GM23338 (cell line): ENCODE measurements around the gene RPL37. TPM values are rescaled to one million over a fixed set of nuclear protein-coding genes. Genes with fewer than 3 reads are reported as not detected.
"Not testable (repeated sequence)": the region's sequence is repeated elsewhere in the genome, so short reads cannot be mapped to it uniquely, and the experiment has no call there.

Source experiments
- ATAC-seq: fragments of 200-7000 bp; cut with Tn5 transposase; 3 replicates; pipeline ENCODE4 v1.9.1; 2020
- DNase-seq: peaks from one replicate; pipeline ENCODE4 v3.0.0-alpha.2; 2015; ENCODE audit warnings: low spot score
- H2AFZ ChIP-seq: fragments of 200-600 bp; sonication (generic); 2 replicates; pipeline ENCODE4 v1.8.0; 2016; ENCODE audit warnings: antibody characterized with exemption, mild to moderate bottlenecking, moderate library complexity
- H3F3A ChIP-seq: fragments of 200-600 bp; sonication (generic); replicated peaks from 2 replicates; pipeline ENCODE4 v1.8.0; 2017; ENCODE audit warnings: antibody characterized with exemption, mixed run types, low read depth
- H3K27ac ChIP-seq: fragments of 200-600 bp; sonication (generic); 2 replicates; pipeline ENCODE4 v1.6.1; 2016; ENCODE audit warnings: low read depth
- H3K27me3 ChIP-seq: fragments of 200-600 bp; sonication (generic); 2 replicates; pipeline ENCODE4 v1.8.0; 2016; ENCODE audit warnings: mild to moderate bottlenecking, mixed run types, moderate library complexity; ENCODE audit not compliant: insufficient read depth
- H3K36me3 ChIP-seq: fragments of 200-600 bp; sonication (generic); 2 replicates; pipeline ENCODE4 v1.8.0; 2016; ENCODE audit warnings: mild to moderate bottlenecking; ENCODE audit not compliant: insufficient read depth
- H3K4me1 ChIP-seq: fragments of 200-600 bp; sonication (generic); 2 replicates; pipeline ENCODE4 v1.8.0; 2016; ENCODE audit warnings: mild to moderate bottlenecking, moderate library complexity; ENCODE audit not compliant: insufficient read depth
- H3K4me2 ChIP-seq: fragments of 200-600 bp; sonication (generic); 2 replicates; pipeline ENCODE4 v1.7.1; 2017; ENCODE audit warnings: mixed run types
- H3K4me3 ChIP-seq: fragments of 200-600 bp; sonication (generic); 2 replicates; pipeline ENCODE4 v1.6.1; 2016; ENCODE audit warnings: mixed run types
- H3K79me2 ChIP-seq: fragments of 200-600 bp; sonication (generic); replicated peaks from 2 replicates; pipeline ENCODE4 v1.8.0; 2017; ENCODE audit warnings: mild to moderate bottlenecking; ENCODE audit not compliant: insufficient read depth
- H3K9me2 ChIP-seq: fragments of 200-600 bp; sonication (generic); 2 replicates; pipeline ENCODE4 v1.8.0; 2017; ENCODE audit not compliant: insufficient read depth
- H4K20me1 ChIP-seq: fragments of 200-600 bp; sonication (generic); replicated peaks from 2 replicates; pipeline ENCODE4 v1.8.0; 2017; ENCODE audit warnings: mild to moderate bottlenecking; ENCODE audit not compliant: insufficient read depth
- H3K27ac Mint-ChIP-seq: 2 replicates; pipeline ENCODE4 v1.8.0; 2020; ENCODE audit warnings: inconsistent platforms, mild to moderate bottlenecking, moderate library complexity, mixed read lengths
- H3K27me3 Mint-ChIP-seq: 3 replicates; pipeline ENCODE4 v1.8.0; 2022; ENCODE audit warnings: low read depth, mild to moderate bottlenecking, moderate library complexity, mixed read lengths, inconsistent platforms; ENCODE audit not compliant: insufficient read depth, poor library complexity
- H3K36me3 Mint-ChIP-seq: 3 replicates; pipeline ENCODE4 v1.8.0; 2021; ENCODE audit warnings: low read depth, mild to moderate bottlenecking, inconsistent platforms, moderate library complexity, mixed read lengths
- H3K4me1 Mint-ChIP-seq: 3 replicates; pipeline ENCODE4 v1.8.0; 2020; ENCODE audit warnings: mild to moderate bottlenecking, inconsistent platforms, mixed read lengths
- H3K4me3 Mint-ChIP-seq: 3 replicates; pipeline ENCODE4 v1.8.0; 2021; ENCODE audit warnings: moderate library complexity, mild to moderate bottlenecking, inconsistent platforms, mixed read lengths
- H3K9me3 Mint-ChIP-seq: 3 replicates; pipeline ENCODE4 v1.8.0; 2020; ENCODE audit warnings: moderate library complexity, mild to moderate bottlenecking, inconsistent platforms, mixed read lengths
- EZH2phosphoT487 ChIP-seq: fragments of 200-600 bp; sonication (generic); IDR thresholded peaks from one replicate; pipeline ENCODE4 v1.8.1; 2018; ENCODE audit warnings: antibody characterized with exemption; ENCODE audit not compliant: unreplicated experiment
- JUNB ChIP-seq: IDR thresholded peaks from one replicate; pipeline ENCODE4 v1.6.1; 2016; ENCODE audit warnings: antibody characterized with exemption; ENCODE audit not compliant: unreplicated experiment
- NANOG ChIP-seq: IDR thresholded peaks from 2 replicates; pipeline ENCODE4 v1.6.1; 2016; ENCODE audit warnings: antibody characterized with exemption, borderline replicate concordance
- POLR2AphosphoS5 ChIP-seq: IDR thresholded peaks from 2 replicates; pipeline ENCODE4 v1.6.1; 2016; ENCODE audit warnings: antibody characterized with exemption, low read depth
- STAT1 ChIP-seq: IDR thresholded peaks from one replicate; pipeline ENCODE4 v1.6.1; 2016; ENCODE audit warnings: antibody characterized with exemption; ENCODE audit not compliant: unreplicated experiment
- ZNF114 ChIP-seq: fragments of 250-450 bp; sonication (Bioruptor Pico); IDR thresholded peaks from 2 replicates; pipeline ENCODE4 v1.5.0; 2020; ENCODE audit warnings: mild to moderate bottlenecking, moderate library complexity
- ZNF331 ChIP-seq: fragments of 250-450 bp; sonication (Bioruptor Pico); IDR thresholded peaks from 2 replicates; pipeline ENCODE4 v1.5.0; 2020; ENCODE audit warnings: low read depth, mild to moderate bottlenecking, moderate library complexity
- polyA plus RNA-seq: library from polyadenylated mRNA; unstranded; fragments of >200 nt; fragmentation: Nextera tagmentation; extraction: Ambion mirVana; gene quantifications from 2 replicates; pipeline ENCODE4 v1.2.1, GENCODE V29; 2016
- total RNA-seq: library from RNA; depleted of rRNA; stranded (reverse); fragments of >200 nt; shearing (Covaris generic); gene quantifications from 2 replicates; pipeline ENCODE4 v1.2.3, GENCODE V29; 2014
- TF ChIP-seq, protein P1 (sequence below): IDR thresholded peaks from one replicate; pipeline ENCODE4 v1.6.1; 2018; ENCODE audit warnings: antibody characterized with exemption; ENCODE audit not compliant: unreplicated experiment
- TF ChIP-seq, protein P2 (sequence below), 2 experiments: fragments of 200-600 bp in 1 of 2; sonication (generic) in 1 of 2; conservative IDR thresholded peaks; 2 replicates each; pipeline versions ENCODE4 v1.5.1 to v1.6.1; 2016 to 2017; ENCODE audit warnings: antibody characterized with exemption in 2 of 2, low read depth in 2 of 2, mild to moderate bottlenecking in 2 of 2, moderate library complexity in 1 of 2
- TF ChIP-seq, protein P3 (sequence below): IDR thresholded peaks from 2 replicates; pipeline ENCODE4 v1.6.1; 2016; ENCODE audit warnings: antibody characterized with exemption

RPL37 gene
- total and polyA plus RNA-seq, 2 experiments from 2014 or later: 104 to 3,283 TPM

DNA sequence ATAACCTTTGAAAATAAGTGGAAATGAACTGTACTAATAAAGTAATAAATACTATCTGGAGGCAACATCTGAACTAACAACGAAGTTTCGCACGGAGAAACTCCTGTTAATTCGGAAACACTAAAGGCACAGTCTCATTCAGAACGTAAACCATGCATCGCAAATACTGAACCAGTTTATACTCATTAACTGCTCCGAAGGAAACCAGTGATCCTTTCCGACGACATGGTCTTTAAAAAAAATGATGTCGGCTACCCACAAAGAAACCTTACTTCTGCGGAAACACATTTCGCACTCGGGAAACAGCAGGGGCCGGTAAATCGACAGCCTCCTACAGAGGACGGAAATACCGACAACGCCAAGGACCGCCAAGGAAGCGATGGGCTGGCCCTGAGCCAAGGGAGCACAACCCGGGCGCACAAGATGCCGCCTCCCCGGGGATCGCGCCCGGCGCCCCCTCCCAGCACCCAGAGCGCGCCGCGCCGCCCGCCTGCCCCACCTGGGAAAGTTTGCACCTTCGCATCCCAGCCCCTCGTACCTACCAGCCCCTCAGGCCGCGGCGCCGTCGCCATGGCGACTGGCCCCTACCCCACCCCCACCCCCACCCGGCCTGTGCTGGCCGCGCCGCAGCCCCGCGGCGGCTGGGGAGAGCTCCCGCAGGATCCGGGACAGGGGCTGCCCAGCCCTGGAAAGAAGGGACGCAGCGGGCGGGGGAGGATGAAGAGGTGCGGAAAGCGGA lies 37.6 kb downstream of the RPL37 start (continued):
- TF ChIP-seq, protein P1, sequence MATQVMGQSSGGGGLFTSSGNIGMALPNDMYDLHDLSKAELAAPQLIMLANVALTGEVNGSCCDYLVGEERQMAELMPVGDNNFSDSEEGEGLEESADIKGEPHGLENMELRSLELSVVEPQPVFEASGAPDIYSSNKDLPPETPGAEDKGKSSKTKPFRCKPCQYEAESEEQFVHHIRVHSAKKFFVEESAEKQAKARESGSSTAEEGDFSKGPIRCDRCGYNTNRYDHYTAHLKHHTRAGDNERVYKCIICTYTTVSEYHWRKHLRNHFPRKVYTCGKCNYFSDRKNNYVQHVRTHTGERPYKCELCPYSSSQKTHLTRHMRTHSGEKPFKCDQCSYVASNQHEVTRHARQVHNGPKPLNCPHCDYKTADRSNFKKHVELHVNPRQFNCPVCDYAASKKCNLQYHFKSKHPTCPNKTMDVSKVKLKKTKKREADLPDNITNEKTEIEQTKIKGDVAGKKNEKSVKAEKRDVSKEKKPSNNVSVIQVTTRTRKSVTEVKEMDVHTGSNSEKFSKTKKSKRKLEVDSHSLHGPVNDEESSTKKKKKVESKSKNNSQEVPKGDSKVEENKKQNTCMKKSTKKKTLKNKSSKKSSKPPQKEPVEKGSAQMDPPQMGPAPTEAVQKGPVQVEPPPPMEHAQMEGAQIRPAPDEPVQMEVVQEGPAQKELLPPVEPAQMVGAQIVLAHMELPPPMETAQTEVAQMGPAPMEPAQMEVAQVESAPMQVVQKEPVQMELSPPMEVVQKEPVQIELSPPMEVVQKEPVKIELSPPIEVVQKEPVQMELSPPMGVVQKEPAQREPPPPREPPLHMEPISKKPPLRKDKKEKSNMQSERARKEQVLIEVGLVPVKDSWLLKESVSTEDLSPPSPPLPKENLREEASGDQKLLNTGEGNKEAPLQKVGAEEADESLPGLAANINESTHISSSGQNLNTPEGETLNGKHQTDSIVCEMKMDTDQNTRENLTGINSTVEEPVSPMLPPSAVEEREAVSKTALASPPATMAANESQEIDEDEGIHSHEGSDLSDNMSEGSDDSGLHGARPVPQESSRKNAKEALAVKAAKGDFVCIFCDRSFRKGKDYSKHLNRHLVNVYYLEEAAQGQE: no peak
- TF ChIP-seq JUNB (no peak), POLR2AphosphoS5 (no peak), NANOG (no peak), STAT1 (no peak), EZH2phosphoT487 (no peak), ZNF331 (CRISPR knock-in tag) (no peak), ZNF114 (no peak)
- TF ChIP-seq, protein P2, sequence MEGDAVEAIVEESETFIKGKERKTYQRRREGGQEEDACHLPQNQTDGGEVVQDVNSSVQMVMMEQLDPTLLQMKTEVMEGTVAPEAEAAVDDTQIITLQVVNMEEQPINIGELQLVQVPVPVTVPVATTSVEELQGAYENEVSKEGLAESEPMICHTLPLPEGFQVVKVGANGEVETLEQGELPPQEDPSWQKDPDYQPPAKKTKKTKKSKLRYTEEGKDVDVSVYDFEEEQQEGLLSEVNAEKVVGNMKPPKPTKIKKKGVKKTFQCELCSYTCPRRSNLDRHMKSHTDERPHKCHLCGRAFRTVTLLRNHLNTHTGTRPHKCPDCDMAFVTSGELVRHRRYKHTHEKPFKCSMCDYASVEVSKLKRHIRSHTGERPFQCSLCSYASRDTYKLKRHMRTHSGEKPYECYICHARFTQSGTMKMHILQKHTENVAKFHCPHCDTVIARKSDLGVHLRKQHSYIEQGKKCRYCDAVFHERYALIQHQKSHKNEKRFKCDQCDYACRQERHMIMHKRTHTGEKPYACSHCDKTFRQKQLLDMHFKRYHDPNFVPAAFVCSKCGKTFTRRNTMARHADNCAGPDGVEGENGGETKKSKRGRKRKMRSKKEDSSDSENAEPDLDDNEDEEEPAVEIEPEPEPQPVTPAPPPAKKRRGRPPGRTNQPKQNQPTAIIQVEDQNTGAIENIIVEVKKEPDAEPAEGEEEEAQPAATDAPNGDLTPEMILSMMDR (conservative IDR thresholded peaks at IDR 0.05; ENCODE audit: low read depth in 2 of 2): no peak
- TF ChIP-seq, protein P3, sequence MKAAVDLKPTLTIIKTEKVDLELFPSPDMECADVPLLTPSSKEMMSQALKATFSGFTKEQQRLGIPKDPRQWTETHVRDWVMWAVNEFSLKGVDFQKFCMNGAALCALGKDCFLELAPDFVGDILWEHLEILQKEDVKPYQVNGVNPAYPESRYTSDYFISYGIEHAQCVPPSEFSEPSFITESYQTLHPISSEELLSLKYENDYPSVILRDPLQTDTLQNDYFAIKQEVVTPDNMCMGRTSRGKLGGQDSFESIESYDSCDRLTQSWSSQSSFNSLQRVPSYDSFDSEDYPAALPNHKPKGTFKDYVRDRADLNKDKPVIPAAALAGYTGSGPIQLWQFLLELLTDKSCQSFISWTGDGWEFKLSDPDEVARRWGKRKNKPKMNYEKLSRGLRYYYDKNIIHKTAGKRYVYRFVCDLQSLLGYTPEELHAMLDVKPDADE: no peak

DNA sequence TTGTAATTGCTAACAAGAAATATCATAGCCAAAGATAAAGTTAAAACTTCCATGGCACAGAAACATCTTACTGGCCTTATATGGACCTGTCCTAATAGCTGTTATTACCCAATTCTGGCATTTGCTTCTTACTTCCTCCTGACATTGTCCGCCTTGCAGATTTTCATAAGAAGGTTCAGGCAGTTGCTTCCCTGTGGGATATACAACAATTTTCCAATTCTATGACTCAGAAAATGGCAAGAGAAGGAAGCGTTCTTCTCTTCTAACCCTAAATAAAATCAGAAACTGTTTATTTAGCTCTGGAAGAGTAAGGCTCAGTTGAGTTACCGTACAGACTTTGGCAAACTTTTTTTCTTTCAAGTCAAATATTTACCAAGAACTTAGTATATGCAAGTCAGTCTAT lies 38.5 kb downstream of the RPL37 start:
- peaks cover 22% of the 10 kb centered on the region for H3K4me1 Mint-ChIP-seq
- DNase-seq: no peak
- peaks cover 32% of the 10 kb centered on the region for H4K20me1 ChIP-seq

DNA sequence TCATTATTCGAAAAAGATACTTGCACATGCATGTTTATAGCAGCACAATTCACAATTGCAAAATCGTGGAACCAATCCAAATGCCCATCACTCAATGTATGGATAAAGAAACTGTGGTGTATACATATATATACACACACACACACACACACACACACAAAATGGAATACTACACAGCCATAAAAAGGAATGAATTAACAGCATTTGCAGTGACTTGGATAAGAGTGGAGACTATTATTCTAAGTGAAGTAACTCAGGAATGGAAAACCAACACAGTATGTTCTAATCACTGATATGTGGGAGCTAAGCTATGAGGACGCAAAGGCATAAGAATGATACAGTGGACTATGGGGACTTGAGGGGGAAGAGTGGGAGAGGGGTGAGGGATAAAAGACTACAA lies 40.1 kb downstream of the RPL37 start:
- H3K27ac ChIP-seq, H3K27me3 Mint-ChIP-seq, H3K4me3 ChIP-seq, H3K9me2 ChIP-seq, H3K4me3 Mint-ChIP-seq, H3K9me3 Mint-ChIP-seq, H3K36me3 ChIP-seq, DNase-seq, H2AFZ ChIP-seq, H3F3A ChIP-seq, H3K27me3 ChIP-seq, H3K27ac Mint-ChIP-seq, H3K4me2 ChIP-seq, ATAC-seq: not testable (repeated sequence)
- H3K4me1 Mint-ChIP-seq: peaks cover 22% of the 10 kb centered on the region
- peaks cover 16% of the 10 kb centered on the region for H3K4me1 ChIP-seq
- H4K20me1 ChIP-seq: peaks cover 44% of the 10 kb centered on the region
- H3K79me2 ChIP-seq: peaks cover 72% of the 10 kb centered on the region
- peaks cover 19% of the 10 kb centered on the region for H3K36me3 Mint-ChIP-seq

More for the DNA sequence above, 38.5 kb downstream of the RPL37 start:
- H3K4me3 ChIP-seq: peak overlapping the region; percentile 68
- no peak overlapping the region for H2AFZ ChIP-seq
- peak overlapping the region; percentile 78 for H3K4me2 ChIP-seq
- no peaks in the 10 kb centered on the region for H3K27me3 ChIP-seq
- no peak overlapping the region for H3K27ac ChIP-seq
- no peaks in the 10 kb centered on the region for H3K9me2 ChIP-seq
- 0 out of 2 replicates have a peak, but pooled peaks cover 5% of the 10 kb centered on the region for H3F3A ChIP-seq
- TF ChIP-seq ZNF114: no peak
- Mint-ChIP-seq H3K9me3 (no peaks in the 10 kb centered on the region), H3K27ac (no peak overlapping the region), H3K4me3 (peak overlapping the region; percentile 87), H3K36me3 (peaks cover 19% of the 10 kb centered on the region), H3K27me3 (peaks cover 2% of the 10 kb centered on the region)
- H3K4me1 ChIP-seq: peaks cover 17% of the 10 kb centered on the region
- H3K79me2 ChIP-seq: peaks cover 58% of the 10 kb centered on the region
- ATAC-seq: no peak
- H3K36me3 ChIP-seq: peaks cover 3% of the 10 kb centered on the region; the same call in 1 of the 2 replicates

DNA sequence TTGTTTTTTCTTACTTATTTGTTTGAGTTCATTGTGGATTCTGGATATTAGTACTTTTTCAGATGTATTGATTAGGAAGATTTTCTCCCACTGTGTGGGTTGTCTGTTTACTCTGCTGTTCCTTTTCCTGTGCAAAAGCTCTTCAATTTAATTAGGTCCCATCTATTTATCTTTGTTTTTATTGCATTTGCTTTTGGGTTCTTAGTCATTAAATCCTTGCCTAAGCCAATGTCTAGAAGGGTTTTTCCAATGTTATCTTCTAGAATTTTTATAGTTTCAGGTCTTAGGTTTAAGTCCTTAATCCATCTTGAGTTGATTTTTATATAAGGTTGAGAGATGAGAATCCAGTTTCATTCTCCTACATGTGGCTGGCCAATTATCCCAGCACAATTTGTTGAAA lies 40.7 kb downstream of the RPL37 start:
- not testable (repeated sequence) for H3K27ac ChIP-seq, H3K4me3 ChIP-seq, DNase-seq, H2AFZ ChIP-seq, H3K4me2 ChIP-seq, H3F3A ChIP-seq, H3K4me3 Mint-ChIP-seq, H3K27me3 ChIP-seq, H3K9me2 ChIP-seq, H3K27me3 Mint-ChIP-seq, H3K9me3 Mint-ChIP-seq, H3K36me3 ChIP-seq, ATAC-seq, H3K27ac Mint-ChIP-seq
- H3K4me1 ChIP-seq: peaks cover 11% of the 10 kb centered on the region
- Mint-ChIP-seq H3K36me3 (peaks cover 19% of the 10 kb centered on the region), H3K4me1 (peaks cover 19% of the 10 kb centered on the region)
- peaks cover 49% of the 10 kb centered on the region for H4K20me1 ChIP-seq
- H3K79me2 ChIP-seq: peaks cover 76% of the 10 kb centered on the region
